Measurements from ENCODE around the gene CASP8.

DNA sequence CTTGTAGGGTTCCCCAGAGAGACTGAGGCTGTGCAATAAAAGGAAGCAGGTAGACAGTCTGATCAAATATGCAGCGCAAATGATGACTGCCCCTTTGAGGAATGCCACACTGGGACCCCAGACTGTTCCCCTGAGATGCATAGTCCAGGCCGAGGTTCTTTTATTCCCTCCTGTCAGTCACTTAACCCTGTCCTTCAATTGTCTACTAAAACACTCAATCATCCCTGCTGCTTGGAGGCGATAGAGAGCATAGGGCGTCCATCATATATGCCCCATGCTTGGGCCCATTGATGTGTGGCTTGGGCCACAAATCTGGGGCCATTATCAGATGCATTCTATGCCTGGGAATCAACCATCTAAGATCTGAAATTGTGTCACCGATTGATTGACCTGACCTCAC, 15.5 kb upstream of the CASP8 start:
- TF ChIP-seq POLR2AphosphoS5 (IDR thresholded peaks at IDR 0.05) = no peak
- TF ChIP-seq, protein P1, sequence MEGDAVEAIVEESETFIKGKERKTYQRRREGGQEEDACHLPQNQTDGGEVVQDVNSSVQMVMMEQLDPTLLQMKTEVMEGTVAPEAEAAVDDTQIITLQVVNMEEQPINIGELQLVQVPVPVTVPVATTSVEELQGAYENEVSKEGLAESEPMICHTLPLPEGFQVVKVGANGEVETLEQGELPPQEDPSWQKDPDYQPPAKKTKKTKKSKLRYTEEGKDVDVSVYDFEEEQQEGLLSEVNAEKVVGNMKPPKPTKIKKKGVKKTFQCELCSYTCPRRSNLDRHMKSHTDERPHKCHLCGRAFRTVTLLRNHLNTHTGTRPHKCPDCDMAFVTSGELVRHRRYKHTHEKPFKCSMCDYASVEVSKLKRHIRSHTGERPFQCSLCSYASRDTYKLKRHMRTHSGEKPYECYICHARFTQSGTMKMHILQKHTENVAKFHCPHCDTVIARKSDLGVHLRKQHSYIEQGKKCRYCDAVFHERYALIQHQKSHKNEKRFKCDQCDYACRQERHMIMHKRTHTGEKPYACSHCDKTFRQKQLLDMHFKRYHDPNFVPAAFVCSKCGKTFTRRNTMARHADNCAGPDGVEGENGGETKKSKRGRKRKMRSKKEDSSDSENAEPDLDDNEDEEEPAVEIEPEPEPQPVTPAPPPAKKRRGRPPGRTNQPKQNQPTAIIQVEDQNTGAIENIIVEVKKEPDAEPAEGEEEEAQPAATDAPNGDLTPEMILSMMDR (IDR thresholded peaks at IDR 0.05) = no peak
